ENCODE measurements around the gene YLPM1.
A peak's percentile ranks its signal among the peaks of the same experiment; 100 is the strongest.

YLPM1 gene

DNA sequence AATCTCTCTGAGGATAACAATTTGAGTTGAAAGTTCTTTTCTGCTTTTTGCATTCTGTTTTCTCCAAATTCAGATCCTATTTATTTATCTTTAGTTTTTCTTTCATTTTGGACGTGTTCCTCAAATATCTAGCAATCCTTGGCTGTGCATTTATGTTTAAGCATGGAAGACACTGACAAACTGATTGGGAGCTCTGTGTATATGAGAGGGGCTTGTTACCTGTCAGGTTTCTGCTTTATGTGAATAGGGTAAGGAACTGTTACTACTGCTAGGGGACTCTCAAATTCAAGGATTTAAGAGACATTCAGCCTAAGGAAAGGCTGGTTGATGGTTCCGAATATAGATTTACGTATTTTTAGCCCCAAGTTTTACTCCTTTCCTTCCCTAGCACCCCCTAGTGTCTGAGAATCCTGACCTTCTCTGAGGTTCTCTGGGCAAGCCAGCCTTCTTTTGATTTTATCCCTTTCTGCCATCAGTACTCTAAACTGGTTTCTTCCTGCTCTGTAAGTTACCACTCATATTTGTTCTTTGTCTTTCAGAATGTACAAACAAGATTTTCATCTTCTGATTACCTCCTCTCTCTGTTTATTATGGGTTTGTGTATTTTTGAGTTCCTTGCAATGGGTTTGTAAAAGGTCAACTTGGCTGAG lies 30.5 kb downstream of the YLPM1 start:
- peak; percentile 54 for DNase-seq (ENCODE audit: low spot score)

- no peak for DNase-seq (ENCODE audit: low spot score)
Measured at GRCh38 chr14:74794947-74795346, 31.8 kb downstream of the YLPM1 start.

- DNase-seq (ENCODE audit: low spot score), result no peak
Measured at GRCh38 chr14:74799765-74800164, 36.6 kb downstream of the YLPM1 start.

DNA sequence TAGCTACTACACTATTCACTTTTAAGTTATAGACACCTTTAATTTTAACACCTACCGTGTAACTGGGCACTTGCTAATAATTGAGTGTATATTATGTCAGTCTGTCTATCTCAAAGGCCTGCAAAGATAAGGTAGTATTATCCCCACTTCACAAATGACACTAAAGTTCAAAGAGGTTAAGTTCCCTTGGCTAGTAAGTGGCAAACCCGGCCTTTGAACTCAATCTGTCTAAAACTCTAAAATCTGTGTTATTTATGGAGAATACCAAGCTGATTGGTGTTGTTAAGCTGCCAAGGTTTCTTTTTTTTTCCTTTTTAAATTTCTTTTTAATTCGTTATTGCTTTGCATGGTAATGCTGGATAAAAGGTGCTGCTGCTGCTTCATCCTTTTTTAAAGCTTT lies 37.7 kb downstream of the YLPM1 start:
- DNase-seq (ENCODE audit: low spot score), result no peak

GRCh38 chr14:74801396-74801795 lies 38.3 kb downstream of the YLPM1 start:
- no peak for DNase-seq (ENCODE audit: low spot score)

DNA sequence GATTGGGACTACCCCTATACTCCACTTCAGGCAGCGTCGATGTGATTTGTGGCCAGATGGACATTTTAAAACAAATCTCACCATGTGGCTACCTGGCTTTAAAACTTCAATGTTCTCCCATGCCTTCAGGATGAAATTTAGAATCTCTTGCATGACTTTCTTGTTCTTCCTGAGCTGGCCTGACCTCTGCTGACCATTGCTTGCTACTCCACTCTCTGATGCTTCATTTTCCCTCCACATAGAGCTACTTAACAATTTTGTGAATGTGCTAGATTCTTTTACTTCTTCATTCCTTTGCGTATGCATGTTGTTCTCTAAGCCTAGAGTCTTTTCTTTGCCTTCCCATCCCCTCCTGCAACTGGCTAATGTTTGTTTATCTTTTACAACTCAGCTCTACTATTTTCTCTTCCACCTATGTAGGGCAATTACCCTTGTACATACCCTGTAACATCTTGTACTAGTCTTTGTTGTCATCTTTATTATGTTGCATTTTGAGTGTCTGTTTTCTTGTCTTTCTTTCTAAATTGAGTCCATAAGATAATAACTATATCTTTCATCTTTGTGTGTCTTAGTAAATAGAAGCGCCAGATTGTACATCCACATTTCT lies 41.2 kb downstream of the YLPM1 start:
- DNase-seq (ENCODE audit: low spot score), result peak; percentile 29

GRCh38 chr14:74807853-74808545 lies 44.9 kb downstream of the YLPM1 start:
- DNase-seq (ENCODE audit: low spot score), result no peak

DNA sequence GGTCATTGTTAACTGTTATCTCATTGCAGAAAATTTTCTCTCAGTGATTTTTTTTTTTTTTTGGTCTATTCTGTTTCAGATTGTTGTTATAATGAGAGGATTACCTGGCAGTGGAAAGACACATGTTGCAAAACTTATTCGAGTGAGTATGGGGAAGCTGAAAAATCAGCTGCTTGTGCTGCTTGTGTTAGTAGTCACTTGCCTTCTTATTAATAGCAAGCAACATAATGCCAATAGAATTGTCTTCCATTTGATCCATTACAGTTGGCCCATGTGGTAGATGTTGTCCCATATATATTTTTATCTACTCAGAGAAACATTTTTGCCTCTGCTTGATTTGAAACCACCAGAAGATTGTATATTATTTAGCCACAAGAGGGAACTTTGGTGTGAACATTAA lies 53.0 kb downstream of the YLPM1 start:
- no peak for DNase-seq (ENCODE audit: low spot score)

DNA sequence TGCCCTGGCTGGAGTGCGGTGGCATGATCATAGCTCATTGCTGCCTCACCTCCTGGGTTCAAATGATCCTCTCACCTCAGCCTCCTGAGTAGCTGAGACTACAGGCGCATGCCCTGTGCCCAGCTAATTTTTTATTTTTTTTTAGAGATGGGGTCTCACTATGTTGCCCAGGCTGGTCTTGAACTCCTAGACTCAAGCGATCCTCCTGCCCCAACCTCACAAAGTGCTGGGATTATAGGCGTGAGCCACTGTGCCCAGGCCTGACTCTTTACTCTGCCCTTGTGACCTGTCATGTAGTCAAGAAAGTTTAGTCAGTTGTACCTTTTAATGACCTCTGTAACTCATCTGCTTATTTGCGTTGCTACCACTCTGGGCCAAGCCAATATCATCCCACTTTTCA lies 57.2 kb downstream of the YLPM1 start:
- DNase-seq (ENCODE audit: low spot score), result no peak

GRCh38 chr14:74821267-74821915 lies 58.3 kb downstream of the YLPM1 start:
- DNase-seq (ENCODE audit: low spot score), result no peak

- DNase-seq (ENCODE audit: low spot score), result no peak
Measured at GRCh38 chr14:74824997-74825396, 61.9 kb downstream of the YLPM1 start.

DNA sequence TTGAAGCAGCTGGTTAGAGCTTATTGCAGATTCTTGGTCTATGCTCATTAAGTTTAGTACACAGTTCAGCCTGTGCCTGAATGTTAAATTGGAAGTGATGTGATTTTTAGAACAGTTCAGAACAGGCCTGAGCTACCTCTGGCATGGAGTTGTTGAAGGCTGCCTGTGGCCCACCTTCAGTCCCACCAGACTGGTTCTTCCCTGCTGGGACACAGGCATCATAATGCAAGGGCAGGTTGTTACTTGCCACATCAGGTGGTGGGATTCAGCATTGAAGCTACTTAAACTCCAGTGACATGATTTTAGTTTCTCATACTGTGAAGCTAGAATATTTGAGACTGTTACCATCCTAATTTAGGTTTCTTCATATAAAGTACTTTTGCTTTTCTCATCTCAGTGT lies 63.5 kb downstream of the YLPM1 start:
- DNase-seq (ENCODE audit: low spot score), result no peak

DNA sequence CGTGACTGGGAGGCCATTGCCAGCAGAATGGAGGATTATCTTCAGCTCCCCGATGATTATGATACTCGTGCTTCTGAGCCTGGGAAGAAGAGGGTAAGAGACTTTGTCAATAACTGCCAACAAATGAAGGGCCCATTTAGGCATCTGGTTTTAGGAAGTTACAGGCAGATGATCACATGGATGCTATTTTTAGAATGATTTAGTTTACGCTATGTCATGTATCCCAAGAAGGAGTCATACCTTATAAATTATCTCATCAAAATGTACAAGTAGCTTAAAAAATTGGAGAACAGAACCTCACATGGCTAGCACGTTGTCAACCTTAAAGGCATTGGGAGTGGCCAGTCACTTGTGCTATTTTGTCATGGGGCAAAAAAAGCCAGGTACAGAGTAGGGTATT lies 66.1 kb downstream of the YLPM1 start:
- no peak for DNase-seq (ENCODE audit: low spot score)

DNA sequence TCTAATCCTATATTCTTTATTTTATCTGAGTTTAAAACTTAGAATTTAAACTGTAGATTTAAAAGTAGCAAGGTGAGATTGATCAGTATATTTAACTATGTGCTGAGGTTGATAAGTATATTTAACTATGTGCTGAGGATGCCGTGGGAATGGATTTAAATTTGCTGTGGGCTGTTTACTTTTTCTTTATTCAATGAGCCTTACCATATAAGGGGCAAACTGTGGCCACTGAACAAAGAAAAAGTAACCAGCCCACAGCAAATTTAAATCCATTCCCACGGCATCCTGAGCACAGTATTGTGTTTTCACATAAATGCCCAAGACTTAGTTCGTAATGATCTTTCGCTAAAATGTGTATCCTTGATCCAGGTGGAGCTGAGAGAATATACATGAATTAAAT lies 69.7 kb downstream of the YLPM1 start:
- DNase-seq (ENCODE audit: low spot score), result no peak

DNA sequence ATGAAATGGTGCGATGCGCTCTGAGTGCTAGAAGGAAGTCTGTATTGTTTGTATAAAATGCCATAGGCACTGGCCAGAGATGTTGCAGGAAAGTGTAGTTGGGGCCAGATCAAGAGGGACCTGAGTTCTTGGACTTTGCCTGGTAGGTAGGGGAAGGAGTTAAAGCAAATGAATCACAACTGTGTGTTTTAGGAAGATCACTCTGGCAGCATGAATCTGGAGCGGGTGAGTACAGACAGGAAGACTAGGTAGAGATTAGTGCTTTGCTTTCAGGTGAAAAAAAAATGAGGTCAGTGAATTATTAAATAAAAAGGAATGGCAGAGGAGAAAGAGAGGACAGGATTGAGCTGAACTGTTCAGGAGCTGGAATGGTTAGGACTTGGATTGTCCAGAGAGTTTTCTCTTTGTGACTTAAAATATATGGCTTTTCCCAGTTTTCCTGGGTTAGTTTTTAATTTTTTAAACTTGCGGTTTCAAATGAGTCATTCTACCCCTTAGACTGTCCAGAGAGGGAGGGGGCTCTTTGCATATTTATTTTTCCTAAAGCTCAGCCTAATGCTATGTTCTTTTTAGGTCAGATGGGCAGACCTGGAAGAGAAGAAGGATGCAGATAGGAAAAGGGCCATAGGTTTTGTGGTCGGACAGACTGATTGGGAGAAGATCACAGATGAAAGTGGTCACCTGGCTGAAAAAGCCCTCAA lies 71.7 kb downstream of the YLPM1 start:
- DNase-seq (ENCODE audit: low spot score), result no peak

GRCh38 chr14:74835645-74836250 lies 72.6 kb downstream of the YLPM1 start:
- DNase-seq (ENCODE audit: low spot score), result no peak

GRCh38 chr14:74836251-74836960 lies 73.3 kb downstream of the YLPM1 start:
- no peak for DNase-seq (ENCODE audit: low spot score)

DNA sequence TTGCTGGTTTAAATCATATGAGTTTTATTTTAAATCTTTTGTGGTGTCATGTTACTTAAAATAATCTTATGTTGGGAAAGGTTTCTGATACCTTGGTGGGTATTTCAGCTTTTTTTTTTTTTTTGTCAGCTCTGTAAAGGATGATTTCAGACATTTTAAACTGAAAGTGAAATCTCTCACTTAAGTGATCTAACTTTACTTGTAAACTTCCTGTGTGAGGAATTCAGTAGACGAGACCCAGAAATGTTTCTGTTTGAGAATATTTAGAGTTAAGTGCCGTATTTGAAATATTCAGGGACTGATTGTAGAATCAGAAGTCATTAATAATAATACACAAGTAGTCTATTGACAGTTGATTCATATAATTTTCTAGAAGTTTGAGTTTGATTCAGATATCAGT lies 75.0 kb downstream of the YLPM1 start:
- DNase-seq (ENCODE audit: low spot score), result no peak

DNA sequence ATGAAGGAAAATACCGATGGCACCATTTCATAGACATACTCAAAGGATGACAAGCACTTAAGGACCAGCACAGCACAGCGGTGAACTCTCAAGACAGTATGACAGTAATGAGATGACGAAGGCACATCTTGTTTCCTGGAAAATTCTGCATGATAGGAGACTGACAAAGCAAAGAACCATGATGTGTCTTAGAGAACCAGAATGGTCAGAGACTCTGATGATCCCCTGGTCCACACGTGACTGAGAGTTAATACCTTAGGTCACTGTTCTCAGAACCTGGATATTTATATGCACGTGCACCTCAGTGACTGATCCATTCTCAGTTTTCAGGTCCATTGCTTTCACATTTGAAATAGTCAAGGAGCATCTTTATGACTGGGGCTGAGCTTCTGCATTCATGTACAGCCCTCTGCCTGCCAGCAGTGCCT lies 77.5 kb downstream of the YLPM1 start:
- no peak for DNase-seq (ENCODE audit: low spot score)

- DNase-seq (ENCODE audit: low spot score), result no peak
Measured at GRCh38 chr14:74841230-74842207, 78.4 kb downstream of the YLPM1 start.

Data from hepatic stellate cell (primary cell).